GM12891 (cell line): ENCODE data around the gene ARSG.

Experiments
- POLR2AphosphoS5 ChIP-seq: IDR thresholded peaks from 2 replicates; pipeline ENCODE4 v1.6.1; 2011; ENCODE audit warnings: low read depth, low read length, control low read depth
- TAF1 ChIP-seq: IDR thresholded peaks from 2 replicates; pipeline ENCODE4 v1.6.1; 2011; ENCODE audit warnings: low read depth, low read length, control low read depth

DNA sequence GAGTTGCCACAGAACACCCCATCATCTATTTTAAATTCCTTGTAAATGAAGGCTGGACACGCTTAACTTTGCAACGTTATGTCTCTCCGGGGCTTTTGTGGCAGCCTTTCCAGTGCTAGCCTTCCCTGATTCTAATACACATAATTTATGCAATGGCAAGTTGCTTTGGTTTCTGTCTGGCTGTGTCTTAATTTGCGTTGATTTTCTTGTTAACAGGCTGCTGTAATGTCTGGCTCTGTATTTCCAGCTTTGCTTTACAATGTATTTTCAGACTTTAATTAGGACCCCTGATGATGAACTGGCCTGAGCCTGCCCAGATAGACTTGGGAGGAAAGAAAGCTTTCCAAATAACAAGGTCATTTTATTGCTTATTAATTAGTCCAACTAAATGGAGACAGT, 30.3 kb downstream of the ARSG start:
- no peak for TF ChIP-seq TAF1
- TF ChIP-seq POLR2AphosphoS5: no peak
